ENCODE results near the gene SKAP2.

SKAP2 gene

GRCh38 chr7:26863518-26864308, 677 bp downstream of the SKAP2 start:
- Mint-ChIP-seq H3K27ac (peak overlapping the region; percentile 82), H3K9me3 (peaks cover 3% of the 10 kb centered on the region), H3K4me3 (peak overlapping the region; percentile 80), H3K27me3 (peaks cover 28% of the 10 kb centered on the region), H3K4me1 (peaks cover 26% of the 10 kb centered on the region), H3K36me3 (peaks cover 3% of the 10 kb centered on the region)
- CTCF ChIA-PET = interaction anchor here (0.8 to 1.7 kb wide), 3 partner anchors 9 to 297 kb away, joined by 3 to 4 read pairs (median 3); no protein-coding TSS in a partner anchor
- peak; percentile 30 for DNase-seq

GRCh38 chr7:26862834-26863233, 1.6 kb downstream of the SKAP2 start:
- peaks cover 37% of the 10 kb centered on the region for H3K27me3 Mint-ChIP-seq
- peaks cover 3% of the 10 kb centered on the region for H3K9me3 Mint-ChIP-seq
- peaks cover 3% of the 10 kb centered on the region for H3K36me3 Mint-ChIP-seq
- no peak overlapping the region for H3K4me3 Mint-ChIP-seq
- H3K27ac Mint-ChIP-seq = no peak overlapping the region
- CTCF ChIA-PET = interaction anchor here (1.1 to 1.7 kb wide), 2 partner anchors 287 to 298 kb away, joined by 3 to 4 read pairs; no protein-coding TSS in a partner anchor
- peaks cover 26% of the 10 kb centered on the region for H3K4me1 Mint-ChIP-seq
- DNase-seq = no peak

GRCh38 chr7:26861050-26861449, 3.3 kb downstream of the SKAP2 start:
- no peak overlapping the region for H3K27ac Mint-ChIP-seq

DNA sequence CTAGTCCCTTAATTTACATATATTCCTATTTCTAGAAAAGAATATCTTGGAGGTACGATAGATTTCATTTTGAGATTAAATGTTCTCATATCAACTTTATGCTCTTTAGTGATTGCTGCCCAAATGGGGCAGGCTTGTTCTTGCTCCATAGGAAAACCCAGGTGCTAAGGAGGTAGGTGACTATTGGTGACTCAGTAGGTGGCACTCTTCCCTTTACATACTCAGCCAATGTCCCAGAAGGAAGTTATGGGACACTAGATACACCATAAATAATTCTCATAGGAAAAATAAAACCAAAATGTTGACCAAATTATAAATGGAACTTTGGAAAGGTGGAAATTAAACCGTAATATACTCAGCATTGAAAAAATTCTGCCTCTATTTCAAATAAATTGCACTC, 4.0 kb downstream of the SKAP2 start:
- Mint-ChIP-seq H3K9me3 (no peaks in the 10 kb centered on the region), H3K27ac (no peak overlapping the region), H3K36me3 (peaks cover 3% of the 10 kb centered on the region), H3K4me1 (peaks cover 20% of the 10 kb centered on the region), H3K27me3 (peaks cover 52% of the 10 kb centered on the region), H3K4me3 (no peak overlapping the region)
- CTCF ChIA-PET = no interaction called here
- DNase-seq = no peak

More at GRCh38 chr7:26861050-26861449, 3.3 kb downstream of the SKAP2 start:
- H3K4me1 Mint-ChIP-seq = peaks cover 26% of the 10 kb centered on the region
- peaks cover 54% of the 10 kb centered on the region for H3K27me3 Mint-ChIP-seq
- peaks cover 3% of the 10 kb centered on the region for H3K36me3 Mint-ChIP-seq
- H3K4me3 Mint-ChIP-seq = no peak overlapping the region
- CTCF ChIA-PET = no interaction called here
- no peak for DNase-seq
- peaks cover 3% of the 10 kb centered on the region for H3K9me3 Mint-ChIP-seq

DNA sequence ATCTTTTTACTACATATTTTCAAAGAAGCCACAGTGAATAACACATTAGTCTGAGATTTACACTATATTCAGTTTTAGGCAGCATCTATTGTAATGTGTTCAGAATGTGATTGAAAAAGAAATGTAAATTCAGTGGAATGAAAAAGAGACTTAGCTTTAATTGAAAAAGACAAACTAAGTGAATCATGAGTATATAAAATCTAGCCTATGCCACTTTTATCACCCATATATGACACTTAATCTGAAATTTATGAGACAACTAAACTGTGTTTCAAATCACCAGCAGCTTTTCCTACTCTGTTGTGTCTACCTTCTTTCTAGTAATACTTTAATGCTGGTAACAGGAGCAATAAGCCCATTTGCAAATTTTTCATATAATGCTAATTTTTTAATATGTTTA, 4.7 kb downstream of the SKAP2 start:
- H3K27me3 Mint-ChIP-seq = peaks cover 51% of the 10 kb centered on the region
- peaks cover under 1% of the 10 kb centered on the region for H3K36me3 Mint-ChIP-seq
- CTCF ChIA-PET = no interaction called here
- no peaks in the 10 kb centered on the region for H3K9me3 Mint-ChIP-seq
- peaks cover 13% of the 10 kb centered on the region for H3K4me1 Mint-ChIP-seq
- H3K27ac Mint-ChIP-seq = no peak overlapping the region
- no peak overlapping the region for H3K4me3 Mint-ChIP-seq
- DNase-seq = no peak

- DNase-seq = no peak
- H3K27ac Mint-ChIP-seq = no peak overlapping the region
Observed at GRCh38 chr7:26858735-26859134, 5.7 kb downstream of the SKAP2 start.

GRCh38 chr7:26858241-26858715, 6.1 kb downstream of the SKAP2 start:
- Mint-ChIP-seq H3K36me3 (no peaks in the 10 kb centered on the region), H3K27me3 (peaks cover 38% of the 10 kb centered on the region), H3K27ac (no peak overlapping the region), H3K4me3 (no peak overlapping the region), H3K4me1 (no peaks in the 10 kb centered on the region), H3K9me3 (no peaks in the 10 kb centered on the region)
- CTCF ChIA-PET = no interaction called here
- no peak for DNase-seq

More at GRCh38 chr7:26858735-26859134, 5.7 kb downstream of the SKAP2 start:
- Mint-ChIP-seq H3K4me1 (peaks cover 4% of the 10 kb centered on the region), H3K27me3 (peaks cover 41% of the 10 kb centered on the region), H3K9me3 (no peaks in the 10 kb centered on the region), H3K4me3 (no peak overlapping the region), H3K36me3 (no peaks in the 10 kb centered on the region)
- CTCF ChIA-PET = interaction anchor here (0.6 kb wide), 2 partner anchors 238 to 392 kb away, joined by 3 read pairs; no protein-coding TSS in a partner anchor

GRCh38 chr7:26857506-26858240, 6.7 kb downstream of the SKAP2 start:
- Mint-ChIP-seq H3K36me3 (no peaks in the 10 kb centered on the region), H3K4me1 (no peaks in the 10 kb centered on the region), H3K27ac (no peak overlapping the region), H3K4me3 (no peak overlapping the region), H3K27me3 (peaks cover 38% of the 10 kb centered on the region), H3K9me3 (no peaks in the 10 kb centered on the region)
- peak; percentile 21 for DNase-seq
- CTCF ChIA-PET = no interaction called here

DNA sequence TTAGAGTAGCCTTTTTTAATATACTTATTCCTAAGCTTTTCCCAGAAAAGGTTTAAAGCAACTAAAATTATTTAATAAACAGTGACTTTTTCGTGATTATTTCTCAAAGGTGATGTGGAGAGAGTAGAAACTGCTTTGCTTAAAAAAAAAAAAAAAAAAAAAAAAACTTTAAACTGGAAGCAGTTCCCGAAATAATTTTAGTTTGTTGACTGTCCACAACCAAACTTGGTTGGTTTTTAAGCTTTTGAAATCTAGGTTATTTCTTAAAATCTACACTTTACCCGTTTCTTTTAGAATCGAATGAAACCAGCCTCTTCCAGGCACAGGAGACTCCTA, 7.3 kb downstream of the SKAP2 start:
- DNase-seq = no peak
- H3K27me3 Mint-ChIP-seq = peaks cover 38% of the 10 kb centered on the region
- H3K4me3 Mint-ChIP-seq = no peak overlapping the region
- H3K4me1 Mint-ChIP-seq = no peaks in the 10 kb centered on the region
- no peak overlapping the region for H3K27ac Mint-ChIP-seq
- H3K9me3 Mint-ChIP-seq = no peaks in the 10 kb centered on the region
- H3K36me3 Mint-ChIP-seq = no peaks in the 10 kb centered on the region
- CTCF ChIA-PET = no interaction called here

- Mint-ChIP-seq H3K36me3 (no peaks in the 10 kb centered on the region), H3K27ac (no peak overlapping the region), H3K9me3 (no peaks in the 10 kb centered on the region), H3K27me3 (peaks cover 38% of the 10 kb centered on the region), H3K4me1 (no peaks in the 10 kb centered on the region), H3K4me3 (no peak overlapping the region)
- DNase-seq = no peak
- CTCF ChIA-PET = no interaction called here
Observed at GRCh38 chr7:26856176-26856985, 8.0 kb downstream of the SKAP2 start.

GRCh38 chr7:26854876-26855855, 9.2 kb downstream of the SKAP2 start:
- peaks cover 38% of the 10 kb centered on the region for H3K27me3 Mint-ChIP-seq
- no peak overlapping the region for H3K27ac Mint-ChIP-seq
- no peak for DNase-seq
- H3K4me1 Mint-ChIP-seq = no peaks in the 10 kb centered on the region
- H3K36me3 Mint-ChIP-seq = no peaks in the 10 kb centered on the region
- no peak overlapping the region for H3K4me3 Mint-ChIP-seq
- H3K9me3 Mint-ChIP-seq = no peaks in the 10 kb centered on the region
- CTCF ChIA-PET = interaction anchor here (0.6 to 1.3 kb wide), 2 partner anchors 8 to 26 kb away, joined by 3 read pairs; no protein-coding TSS in a partner anchor

DNA sequence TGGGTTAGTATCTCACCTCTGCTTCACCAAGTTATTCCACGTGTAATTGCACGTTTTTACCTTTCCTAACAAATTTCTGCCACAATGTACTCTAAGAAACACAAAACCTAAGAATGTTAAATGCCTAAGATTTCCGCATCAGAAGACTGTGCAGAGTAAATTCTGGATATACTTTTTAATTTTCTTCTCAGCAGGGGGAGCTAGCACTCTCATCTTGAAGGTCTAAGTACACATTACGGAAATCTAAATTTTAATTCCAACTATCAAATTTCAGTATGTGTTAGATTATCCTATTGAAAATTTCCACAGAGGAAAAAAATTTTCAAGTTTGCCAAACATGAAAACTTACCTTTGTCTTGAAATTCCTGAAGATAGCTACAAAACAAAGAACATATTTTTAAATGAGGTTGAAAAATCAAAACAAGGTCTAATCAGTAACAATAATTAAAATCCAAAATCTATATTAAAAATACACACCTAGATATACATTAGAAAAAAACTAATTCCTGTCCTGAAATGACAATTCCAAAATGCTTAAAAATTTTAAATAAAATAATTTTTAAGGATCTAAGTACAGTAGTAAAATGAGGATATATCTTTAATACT, 10.5 kb downstream of the SKAP2 start:
- Mint-ChIP-seq H3K27ac (no peak overlapping the region), H3K4me1 (no peaks in the 10 kb centered on the region), H3K36me3 (no peaks in the 10 kb centered on the region), H3K9me3 (no peaks in the 10 kb centered on the region), H3K4me3 (no peak overlapping the region), H3K27me3 (peaks cover 32% of the 10 kb centered on the region)
- CTCF ChIA-PET = interaction anchor here (1.0 kb wide), 3 partner anchors 151 to 309 kb away, joined by 3 read pairs; partner anchors contain the start of gene HOXA5
- DNase-seq = no peak

DNA sequence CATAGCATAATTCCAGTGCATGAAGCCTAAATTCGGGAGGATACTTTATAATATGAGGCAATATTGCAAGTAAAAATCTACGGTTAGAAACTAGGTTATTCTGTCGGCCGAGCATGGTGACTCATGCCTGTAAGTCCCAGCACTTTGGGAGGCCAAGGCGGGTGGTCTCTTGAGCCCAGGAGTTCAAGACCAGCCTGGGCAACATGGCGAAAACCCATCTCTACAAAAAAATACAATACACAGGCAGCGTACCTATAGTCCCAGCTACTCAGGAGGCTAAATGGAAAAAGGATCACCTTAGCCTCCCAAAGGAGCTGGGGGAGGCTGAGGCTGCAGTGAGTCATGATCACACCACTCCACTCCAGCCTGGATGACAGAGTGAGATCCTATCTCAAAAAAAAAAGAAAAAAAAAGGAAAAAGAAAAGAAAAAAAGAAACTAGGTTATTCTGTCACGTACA, 14.2 kb downstream of the SKAP2 start:
- H3K9me3 Mint-ChIP-seq = no peaks in the 10 kb centered on the region

More for the DNA sequence above, 14.2 kb downstream of the SKAP2 start:
- Mint-ChIP-seq H3K27me3 (peaks cover under 1% of the 10 kb centered on the region), H3K36me3 (no peaks in the 10 kb centered on the region), H3K4me1 (no peaks in the 10 kb centered on the region), H3K4me3 (no peak overlapping the region), H3K27ac (no peak overlapping the region)
- no peak for DNase-seq
- CTCF ChIA-PET = no interaction called here

All from activated naive CD4-positive, alpha-beta T cell treated with anti-CD3 and anti-CD28 coated beads, Interleukin-2, amount 10 ng/mL, durations not matched to agents 7 days and 5 days (primary cell).